ENCODE measurements around the gene API5.

DNA sequence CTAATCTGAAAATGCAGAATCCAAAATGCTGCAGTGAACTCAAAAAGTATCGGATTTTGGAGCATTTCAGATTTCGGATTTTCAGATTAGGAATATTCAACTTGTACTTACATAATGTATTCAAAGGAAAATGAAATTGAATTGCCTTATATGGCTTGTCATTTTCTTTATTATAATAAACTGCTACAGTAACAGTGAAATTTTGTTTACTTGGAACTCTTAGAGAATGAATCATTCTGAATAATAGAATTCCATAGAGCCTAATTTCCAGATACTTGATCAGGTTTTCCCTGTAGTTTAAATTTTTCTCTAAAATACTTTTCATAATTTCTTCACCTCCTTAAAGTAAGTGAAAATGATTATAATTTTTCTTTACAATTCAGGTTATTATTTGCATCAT lies 64.3 kb downstream of the API5 start:
- TF ChIP-seq ZZZ3 (IDR thresholded peaks at IDR 0.05; ENCODE audit: control insufficient read depth, insufficient read length, low read depth), result no peak
- TF ChIP-seq EZH2 (IDR thresholded peaks at IDR 0.05; ENCODE audit: borderline replicate concordance, control insufficient read depth, low read depth, low read length), result no peak
- TF ChIP-seq FOXK2 (IDR thresholded peaks at IDR 0.05), result no peak
